Skin epidermis (tissue), 12 donors: ENCODE results near the gene LARP1B.
"Not testable (repeated sequence)": the region's sequence is repeated elsewhere in the genome, so short reads cannot be mapped to it uniquely, and the experiment has no call there.

Source experiments
- H3K27ac ChIP-seq, 21 experiments: fragments of 200-600 bp; sonication (generic) in 11 of 21; one replicate each; pipeline ENCODE4 v1.5.0; 2020; ENCODE audit warnings: mild to moderate bottlenecking in 3 of 21, inconsistent platforms in 2 of 21, moderate library complexity in 2 of 21
- H3K4me3 ChIP-seq, 7 experiments: fragments of 200-600 bp; sonication (generic) in 2 of 7; one replicate each; pipeline ENCODE4 v1.5.0; 2020; ENCODE audit warnings: inconsistent platforms in 2 of 7, mild to moderate bottlenecking in 2 of 7, moderate library complexity in 1 of 7

Gene LARP1B

GRCh38 chr4:128259889-128260288 is 198.8 kb downstream of the LARP1B start:
- not testable (repeated sequence) for H3K4me3 ChIP-seq, H3K27ac ChIP-seq
